K562 (cell line): Measurements from ENCODE around the gene TARS3. TPM values are rescaled to one million over a fixed set of nuclear protein-coding genes. Genes with fewer than 3 reads are reported as not detected.

Experiments
- BCOR ChIP-seq: fragments of 450-650 bp; IDR thresholded peaks from 2 replicates; pipeline ENCODE4 v1.6.1; 2016
- BRCA1 ChIP-seq, 2 experiments: fragments of 450-650 bp in 1 of 2; sonication (generic) in 1 of 2; formaldehyde crosslinking in 1 of 2; IDR thresholded peaks; 2 replicates each; pipeline versions ENCODE4 v1.5.0 to v1.6.1; 2017 to 2020; ENCODE audit warnings: mild to moderate bottlenecking in 1 of 2, missing genetic modification reagents in 1 of 2
- CAMTA2 ChIP-seq: fragments of 250-450 bp; sonication (Bioruptor Pico); conservative IDR thresholded peaks from 2 replicates; pipeline ENCODE4 v1.5.1; 2022
- MYBL2 ChIP-seq, 2 experiments: fragments of 450-650 bp in 1 of 2; sonication (generic) in 1 of 2; formaldehyde crosslinking in 1 of 2; IDR thresholded peaks; 2 replicates each; pipeline versions ENCODE4 v1.6.1 to v1.8.1; 2017 to 2022; ENCODE audit warnings: borderline replicate concordance in 1 of 2, inconsistent platforms in 1 of 2, low read depth in 1 of 2, mild to moderate bottlenecking in 1 of 2, missing genetic modification reagents in 1 of 2, moderate library complexity in 1 of 2
- TARDBP ChIP-seq: fragments of 450-650 bp; IDR thresholded peaks from 2 replicates; pipeline ENCODE4 v1.6.1; 2016
- ZBTB1 ChIP-seq: sonication (generic); formaldehyde crosslinking; IDR thresholded peaks from 2 replicates; pipeline ENCODE4 v1.8.1; 2023; ENCODE audit warnings: missing genetic modification reagents, low read depth, mild to moderate bottlenecking, borderline replicate concordance
- ZNF239 ChIP-seq: fragments of 250-450 bp; sonication (Bioruptor Pico); IDR thresholded peaks from 2 replicates; pipeline ENCODE4 v1.4.0; 2020; ENCODE audit warnings: mild to moderate bottlenecking
- ZNF561 ChIP-seq: fragments of 450-650 bp; formaldehyde crosslinking; conservative IDR thresholded peaks from 2 replicates; pipeline ENCODE4 v1.4.0; 2020; ENCODE audit warnings: mild to moderate bottlenecking, moderate library complexity
- ZNF780A ChIP-seq: fragments of 250-450 bp; sonication (Bioruptor Pico); IDR thresholded peaks from 2 replicates; pipeline ENCODE4 v1.5.0; 2021; ENCODE audit warnings: mild to moderate bottlenecking
- polyA plus RNA-seq, 8 experiments: library from polyadenylated mRNA; depleted of rRNA in 4 of 8; stranded (reverse) in 5 of 8; unstranded in 3 of 8; fragments of >200 nt; fragmentation: Nextera tagmentation in 2 of 8; fragmentation: Illumina TruSeq in 1 of 8; extraction: Ambion mirVana in 2 of 8; extraction: Trizol in 1 of 8; gene quantifications; 2 replicates each; pipeline versions ENCODE4 v1.2.1 to v1.2.3, GENCODE V29; 2011 to 2014; ENCODE audit warnings: inconsistent platforms in 1 of 8, missing spikeins in 1 of 8
- total RNA-seq, 7 experiments: library from RNA; depleted of rRNA in 6 of 7; stranded (reverse); fragments of >200 nt in 6 of 7; fragmentation: Illumina TruSeq in 2 of 7; extraction: Trizol in 2 of 7; gene quantifications; 2 replicates each; pipeline versions ENCODE4 v1.2.1 to v1.2.3, GENCODE V29; 2011 to 2021; ENCODE audit warnings: low replicate concordance in 1 of 7
- TF ChIP-seq, protein P1 (sequence below): fragments of 250-450 bp; sonication (Bioruptor Pico); IDR thresholded peaks from 2 replicates; pipeline ENCODE4 v1.8.0; 2022; ENCODE audit warnings: inconsistent platforms
- TF ChIP-seq, protein P2 (sequence below): fragments of 450-650 bp; IDR thresholded peaks from 2 replicates; pipeline ENCODE4 v1.6.1; 2017; ENCODE audit warnings: mild to moderate bottlenecking, moderate library complexity
- TF ChIP-seq, protein P3 (sequence below): sonication (generic); formaldehyde crosslinking; IDR thresholded peaks from 2 replicates; pipeline ENCODE4 v1.8.0; 2022; ENCODE audit warnings: mild to moderate bottlenecking, missing genetic modification reagents, borderline replicate concordance
- TF ChIP-seq, protein P4 (sequence below): sonication (generic); IDR thresholded peaks from 2 replicates; pipeline ENCODE4 v1.6.1; 2016
- TF ChIP-seq, protein P5 (sequence below), 3 experiments: fragments of 200-800 bp in 1 of 3; fragments of 250-450 bp in 1 of 3; fragments of 450-650 bp in 1 of 3; sonication (Bioruptor Pico) in 1 of 3; sonication (Bioruptor generic) in 1 of 3; formaldehyde crosslinking in 1 of 3; IDR thresholded peaks; 2 replicates each; pipeline versions ENCODE4 v1.6.1 to v1.8.0; 2016 to 2022; ENCODE audit warnings: mild to moderate bottlenecking in 2 of 3, missing genetic modification characterization in 2 of 3, missing compliant biosample characterization in 1 of 3, moderate library complexity in 1 of 3

The TARS3 gene
- total and polyA plus RNA-seq, 9 of the 15 experiments (the other 6 are each of a cell fraction or from before 2014, with no cell fraction given), result 2.1 to 14.7 (median 9.8) TPM

DNA sequence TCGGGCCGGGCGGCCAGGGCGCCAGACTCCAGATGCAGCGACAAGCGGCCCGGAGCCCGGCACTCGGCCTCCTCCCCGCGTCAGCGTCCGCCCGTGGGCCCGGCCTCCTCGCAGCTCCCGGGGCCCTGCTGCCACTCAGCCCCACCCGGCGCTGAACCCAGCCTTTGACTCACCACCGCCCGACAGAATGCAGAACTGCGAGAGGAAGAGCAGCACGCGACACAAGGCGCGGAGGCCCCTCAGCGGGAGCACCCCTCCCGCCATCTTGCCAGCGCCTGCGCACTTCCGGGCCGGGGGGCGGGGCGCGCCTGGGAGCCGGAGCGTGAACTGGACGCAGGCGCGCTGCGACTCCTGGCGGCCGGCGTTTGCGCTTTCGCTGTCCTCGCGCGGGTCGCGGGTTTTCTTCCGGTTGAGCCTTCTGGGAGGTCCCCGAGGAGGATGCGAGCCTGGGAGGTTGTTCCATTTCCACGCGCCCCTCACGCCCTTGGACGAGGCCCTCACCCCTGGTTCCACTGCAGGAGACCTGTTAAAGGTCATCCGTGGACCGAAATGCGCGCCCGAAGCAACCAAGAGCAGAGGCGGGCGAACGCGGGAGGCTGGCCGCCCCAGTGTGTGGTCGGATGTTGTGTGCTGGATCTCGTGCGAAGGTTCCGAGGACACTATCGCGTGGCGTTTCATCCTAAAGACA lies 72.0 kb downstream of the TARS3 start, which contains the start of gene TM2D3 (continued):
- TF ChIP-seq, protein P1, sequence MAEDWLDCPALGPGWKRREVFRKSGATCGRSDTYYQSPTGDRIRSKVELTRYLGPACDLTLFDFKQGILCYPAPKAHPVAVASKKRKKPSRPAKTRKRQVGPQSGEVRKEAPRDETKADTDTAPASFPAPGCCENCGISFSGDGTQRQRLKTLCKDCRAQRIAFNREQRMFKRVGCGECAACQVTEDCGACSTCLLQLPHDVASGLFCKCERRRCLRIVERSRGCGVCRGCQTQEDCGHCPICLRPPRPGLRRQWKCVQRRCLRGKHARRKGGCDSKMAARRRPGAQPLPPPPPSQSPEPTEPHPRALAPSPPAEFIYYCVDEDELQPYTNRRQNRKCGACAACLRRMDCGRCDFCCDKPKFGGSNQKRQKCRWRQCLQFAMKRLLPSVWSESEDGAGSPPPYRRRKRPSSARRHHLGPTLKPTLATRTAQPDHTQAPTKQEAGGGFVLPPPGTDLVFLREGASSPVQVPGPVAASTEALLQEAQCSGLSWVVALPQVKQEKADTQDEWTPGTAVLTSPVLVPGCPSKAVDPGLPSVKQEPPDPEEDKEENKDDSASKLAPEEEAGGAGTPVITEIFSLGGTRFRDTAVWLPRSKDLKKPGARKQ, result no peak
- TF ChIP-seq, protein P2, sequence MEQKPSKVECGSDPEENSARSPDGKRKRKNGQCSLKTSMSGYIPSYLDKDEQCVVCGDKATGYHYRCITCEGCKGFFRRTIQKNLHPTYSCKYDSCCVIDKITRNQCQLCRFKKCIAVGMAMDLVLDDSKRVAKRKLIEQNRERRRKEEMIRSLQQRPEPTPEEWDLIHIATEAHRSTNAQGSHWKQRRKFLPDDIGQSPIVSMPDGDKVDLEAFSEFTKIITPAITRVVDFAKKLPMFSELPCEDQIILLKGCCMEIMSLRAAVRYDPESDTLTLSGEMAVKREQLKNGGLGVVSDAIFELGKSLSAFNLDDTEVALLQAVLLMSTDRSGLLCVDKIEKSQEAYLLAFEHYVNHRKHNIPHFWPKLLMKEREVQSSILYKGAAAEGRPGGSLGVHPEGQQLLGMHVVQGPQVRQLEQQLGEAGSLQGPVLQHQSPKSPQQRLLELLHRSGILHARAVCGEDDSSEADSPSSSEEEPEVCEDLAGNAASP, result no peak
- TF ChIP-seq ZNF561 (no peak), CAMTA2 (no peak), ZNF239 (CRISPR knock-in tag) (no peak), BCOR (no peak), ZNF780A (CRISPR knock-in tag) (no peak), MYBL2 (IDR thresholded peaks at IDR 0.05; ENCODE audit: low read depth) (no peak), MYBL2 (CRISPR knock-in tag; IDR thresholded peaks at IDR 0.05; ENCODE audit: borderline replicate concordance) (no peak), ZBTB1 (CRISPR knock-in tag) (no peak), TARDBP (0 out of 2 replicates have a peak, but pooled peaks have one; percentile 26), BRCA1 (IDR thresholded peaks at IDR 0.05) (no peak), BRCA1 (CRISPR knock-in tag; IDR thresholded peaks at IDR 0.05) (no peak)
- TF ChIP-seq, protein P3, sequence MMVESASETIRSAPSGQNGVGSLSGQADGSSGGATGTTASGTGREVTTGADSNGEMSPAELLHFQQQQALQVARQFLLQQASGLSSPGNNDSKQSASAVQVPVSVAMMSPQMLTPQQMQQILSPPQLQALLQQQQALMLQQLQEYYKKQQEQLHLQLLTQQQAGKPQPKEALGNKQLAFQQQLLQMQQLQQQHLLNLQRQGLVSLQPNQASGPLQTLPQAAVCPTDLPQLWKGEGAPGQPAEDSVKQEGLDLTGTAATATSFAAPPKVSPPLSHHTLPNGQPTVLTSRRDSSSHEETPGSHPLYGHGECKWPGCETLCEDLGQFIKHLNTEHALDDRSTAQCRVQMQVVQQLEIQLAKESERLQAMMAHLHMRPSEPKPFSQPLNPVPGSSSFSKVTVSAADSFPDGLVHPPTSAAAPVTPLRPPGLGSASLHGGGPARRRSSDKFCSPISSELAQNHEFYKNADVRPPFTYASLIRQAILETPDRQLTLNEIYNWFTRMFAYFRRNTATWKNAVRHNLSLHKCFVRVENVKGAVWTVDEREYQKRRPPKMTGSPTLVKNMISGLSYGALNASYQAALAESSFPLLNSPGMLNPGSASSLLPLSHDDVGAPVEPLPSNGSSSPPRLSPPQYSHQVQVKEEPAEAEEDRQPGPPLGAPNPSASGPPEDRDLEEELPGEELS (CRISPR knock-in tag), result peak; percentile 94; the same call in 1 of the 2 replicates
- TF ChIP-seq, protein P4, sequence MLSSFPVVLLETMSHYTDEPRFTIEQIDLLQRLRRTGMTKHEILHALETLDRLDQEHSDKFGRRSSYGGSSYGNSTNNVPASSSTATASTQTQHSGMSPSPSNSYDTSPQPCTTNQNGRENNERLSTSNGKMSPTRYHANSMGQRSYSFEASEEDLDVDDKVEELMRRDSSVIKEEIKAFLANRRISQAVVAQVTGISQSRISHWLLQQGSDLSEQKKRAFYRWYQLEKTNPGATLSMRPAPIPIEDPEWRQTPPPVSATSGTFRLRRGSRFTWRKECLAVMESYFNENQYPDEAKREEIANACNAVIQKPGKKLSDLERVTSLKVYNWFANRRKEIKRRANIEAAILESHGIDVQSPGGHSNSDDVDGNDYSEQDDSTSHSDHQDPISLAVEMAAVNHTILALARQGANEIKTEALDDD, result no peak
- TF ChIP-seq, protein P5, sequence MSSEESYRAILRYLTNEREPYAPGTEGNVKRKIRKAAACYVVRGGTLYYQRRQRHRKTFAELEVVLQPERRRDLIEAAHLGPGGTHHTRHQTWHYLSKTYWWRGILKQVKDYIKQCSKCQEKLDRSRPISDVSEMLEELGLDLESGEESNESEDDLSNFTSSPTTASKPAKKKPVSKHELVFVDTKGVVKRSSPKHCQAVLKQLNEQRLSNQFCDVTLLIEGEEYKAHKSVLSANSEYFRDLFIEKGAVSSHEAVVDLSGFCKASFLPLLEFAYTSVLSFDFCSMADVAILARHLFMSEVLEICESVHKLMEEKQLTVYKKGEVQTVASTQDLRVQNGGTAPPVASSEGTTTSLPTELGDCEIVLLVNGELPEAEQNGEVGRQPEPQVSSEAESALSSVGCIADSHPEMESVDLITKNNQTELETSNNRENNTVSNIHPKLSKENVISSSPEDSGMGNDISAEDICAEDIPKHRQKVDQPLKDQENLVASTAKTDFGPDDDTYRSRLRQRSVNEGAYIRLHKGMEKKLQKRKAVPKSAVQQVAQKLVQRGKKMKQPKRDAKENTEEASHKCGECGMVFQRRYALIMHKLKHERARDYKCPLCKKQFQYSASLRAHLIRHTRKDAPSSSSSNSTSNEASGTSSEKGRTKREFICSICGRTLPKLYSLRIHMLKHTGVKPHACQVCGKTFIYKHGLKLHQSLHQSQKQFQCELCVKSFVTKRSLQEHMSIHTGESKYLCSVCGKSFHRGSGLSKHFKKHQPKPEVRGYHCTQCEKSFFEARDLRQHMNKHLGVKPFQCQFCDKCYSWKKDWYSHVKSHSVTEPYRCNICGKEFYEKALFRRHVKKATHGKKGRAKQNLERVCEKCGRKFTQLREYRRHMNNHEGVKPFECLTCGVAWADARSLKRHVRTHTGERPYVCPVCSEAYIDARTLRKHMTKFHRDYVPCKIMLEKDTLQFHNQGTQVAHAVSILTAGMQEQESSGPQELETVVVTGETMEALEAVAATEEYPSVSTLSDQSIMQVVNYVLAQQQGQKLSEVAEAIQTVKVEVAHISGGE (CRISPR knock-in tag; IDR thresholded peaks at IDR 0.05), result peak; percentile 78 to 92 (median 82); a peak in 5 of 6 replicates
